IPS-18c (cell line): ENCODE data around the gene KCNQ1OT1.

Experiments used
- H3K4me3 ChIP-seq: 2 replicates; pipeline ENCODE4 v1.7.0; 2013; ENCODE audit warnings: low read depth, mild to moderate bottlenecking, low read length, moderate library complexity; ENCODE audit not compliant: insufficient read depth
- H3K9me3 ChIP-seq: one replicate; pipeline ENCODE4 v1.6.1; 2013; ENCODE audit warnings: mild to moderate bottlenecking, low read length, moderate library complexity; ENCODE audit not compliant: control insufficient read depth, insufficient read depth

The KCNQ1OT1 gene

DNA sequence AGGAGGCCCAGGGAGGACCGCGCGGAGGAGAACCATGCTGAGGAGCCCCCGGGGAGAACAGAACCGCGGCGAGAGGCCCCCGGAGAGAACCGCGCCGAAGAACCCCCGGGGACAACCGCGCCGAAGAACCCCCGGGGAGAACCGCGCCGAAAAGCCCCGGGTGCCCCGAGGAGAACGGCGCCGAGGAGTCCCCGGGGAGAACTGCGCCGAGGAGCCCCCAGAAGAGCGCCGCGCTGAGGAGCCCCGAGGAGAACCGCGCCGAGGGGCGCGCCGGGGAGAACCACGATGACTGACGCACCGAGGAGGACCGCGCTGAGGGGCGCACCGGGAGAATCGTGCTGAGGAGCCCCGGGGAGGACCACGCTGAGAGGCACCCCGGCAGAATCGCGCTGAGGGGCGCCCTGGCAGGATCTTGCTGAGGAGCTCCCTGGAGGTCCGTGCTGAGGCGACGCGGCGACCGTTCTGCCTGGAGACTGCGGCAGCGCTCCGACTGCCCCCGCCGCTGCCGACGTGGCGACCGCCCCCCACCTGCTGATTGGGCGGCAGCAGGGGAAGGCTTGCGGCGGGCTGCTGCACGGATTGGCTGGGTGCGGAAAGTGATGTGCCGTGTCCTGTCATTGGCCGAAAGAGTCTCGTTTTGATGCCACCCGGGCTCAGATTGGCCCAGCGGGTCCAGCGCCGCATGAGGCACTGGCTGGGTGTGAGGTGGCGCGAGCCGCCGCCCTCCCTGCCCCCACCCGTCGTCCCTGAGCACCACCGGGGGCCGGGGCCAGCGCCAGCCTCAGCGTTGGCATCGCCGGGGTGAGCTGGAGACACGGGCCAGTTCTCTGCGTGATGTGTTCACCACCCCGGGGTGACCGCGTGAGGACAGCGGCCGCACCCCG, at the start of gene KCNQ1OT1:
KCNQ1OT1 (minus strand) TSS at position 464 of the 884 bp plus-strand sequence.
- peaks cover 7% of the 10 kb centered on the region for H3K9me3 ChIP-seq
- H3K4me3 ChIP-seq: peak within 1 kb of the TSS; percentile 69

DNA sequence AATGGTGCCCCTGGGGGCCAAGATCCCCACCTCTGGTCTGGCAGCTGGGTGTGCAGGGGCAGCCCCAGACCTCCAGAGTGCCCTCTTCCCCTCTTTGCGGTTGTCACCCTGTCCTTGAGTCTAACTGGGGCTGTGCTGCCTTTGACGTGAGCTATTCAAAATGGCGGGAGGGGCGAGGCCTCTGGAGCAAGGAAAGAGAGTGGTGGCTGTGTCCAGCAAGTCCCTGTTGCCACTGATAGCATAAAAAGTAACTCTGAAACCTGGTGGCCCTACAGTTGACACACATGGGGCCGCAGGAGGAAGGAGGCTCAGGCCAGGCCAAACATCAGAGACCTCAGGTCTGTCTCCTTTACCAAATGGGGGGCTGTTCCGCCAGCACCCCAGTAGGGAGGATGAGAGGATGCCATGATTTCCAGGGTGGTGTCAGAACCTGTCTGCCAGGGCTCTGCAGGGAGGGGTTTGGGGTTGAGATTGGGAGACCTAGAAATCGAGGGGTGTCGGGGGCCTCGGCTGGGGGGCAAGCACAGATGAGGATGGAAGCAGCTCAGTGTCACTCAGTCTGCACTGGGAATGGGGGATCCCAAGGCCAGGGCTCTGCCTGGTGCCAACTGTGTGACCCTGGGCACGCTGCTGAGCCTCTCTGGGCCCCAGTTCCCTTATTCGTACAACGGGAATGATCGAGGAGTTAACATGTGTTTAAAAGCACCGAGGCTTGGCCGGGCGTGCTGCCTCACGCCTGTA, 49.2 kb upstream of the KCNQ1OT1 start:
- no peaks in the 10 kb centered on the region for H3K9me3 ChIP-seq

DNA sequence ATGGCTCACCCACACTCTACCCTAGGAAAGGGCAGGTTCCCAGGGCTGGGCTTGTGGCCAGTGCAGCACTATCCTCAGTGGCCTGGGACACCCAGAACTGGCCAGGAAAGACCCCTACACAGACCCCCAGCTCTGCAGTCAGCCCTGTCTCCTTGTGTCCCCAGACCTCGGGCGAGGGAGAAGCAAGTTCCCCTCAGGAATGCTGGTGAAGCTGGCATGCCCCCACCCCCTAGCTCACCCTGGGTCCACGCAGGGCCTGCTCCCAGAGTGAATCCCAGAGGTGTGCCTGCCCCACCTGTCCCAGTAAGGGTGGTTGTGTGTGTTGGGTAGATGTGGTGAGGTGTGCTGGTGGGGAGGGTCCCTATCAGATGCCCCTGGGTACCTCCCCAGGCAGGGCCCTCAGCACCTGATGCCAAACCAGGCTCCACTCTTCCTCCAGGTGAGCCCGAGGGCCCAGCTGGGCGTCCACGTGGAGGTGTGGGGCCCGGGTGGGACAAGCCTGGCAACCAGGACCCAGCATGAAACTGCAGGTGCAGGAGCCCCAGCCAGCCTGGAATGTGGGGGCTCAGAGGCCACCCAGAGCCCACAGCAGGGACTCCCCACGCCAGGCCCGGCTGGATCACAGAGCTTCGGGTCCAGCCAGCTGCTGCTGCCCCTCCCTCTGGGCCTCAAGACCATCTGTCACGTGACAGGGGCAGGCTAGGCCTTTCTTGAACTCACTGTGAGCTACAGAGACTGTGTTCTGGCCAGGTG, 48.4 kb upstream of the KCNQ1OT1 start:
- H3K4me3 ChIP-seq: no peak overlapping the region
- H3K9me3 ChIP-seq: no peaks in the 10 kb centered on the region

More for the DNA sequence above, 49.2 kb upstream of the KCNQ1OT1 start:
- H3K4me3 ChIP-seq: no peak overlapping the region

DNA sequence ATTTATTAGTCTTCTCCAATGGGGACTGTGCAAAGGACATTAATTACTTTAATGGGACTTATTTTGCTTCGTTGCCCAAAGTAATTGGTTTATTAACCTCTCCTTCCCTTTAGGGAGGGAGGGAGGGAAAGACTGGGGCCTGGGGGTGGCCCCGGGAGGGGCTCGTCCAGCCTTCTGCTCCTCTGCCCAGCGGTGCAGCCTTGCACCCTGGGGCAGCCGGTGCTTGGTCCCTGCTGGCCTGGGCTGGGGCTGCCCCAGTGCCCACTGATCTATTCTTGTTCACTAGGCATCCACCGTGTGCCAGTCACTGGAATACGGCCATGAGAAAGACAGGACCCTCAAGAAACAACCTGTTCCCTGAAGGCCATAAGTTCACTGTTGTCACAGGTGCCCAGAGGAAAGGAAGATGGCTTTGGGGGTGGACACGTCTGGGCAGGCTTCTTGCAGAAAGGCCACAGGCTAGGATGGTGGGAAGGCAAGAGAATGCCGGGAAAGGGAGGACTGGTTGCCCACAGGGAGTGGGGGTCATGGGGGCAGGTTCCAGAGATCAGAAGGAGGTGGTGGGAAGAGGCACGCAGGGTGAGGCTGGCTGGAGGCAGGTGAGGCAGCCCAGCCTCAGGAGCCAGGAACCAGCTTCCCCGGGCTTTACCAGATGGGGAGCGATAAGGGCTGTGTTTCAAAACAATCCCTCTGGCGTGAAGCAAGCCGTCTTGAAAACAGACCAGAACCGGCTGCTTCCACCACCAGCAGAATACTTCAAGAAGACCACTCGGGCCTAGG, 47.6 kb upstream of the KCNQ1OT1 start:
- Histone ChIP-seq H3K9me3 (no peaks in the 10 kb centered on the region), H3K4me3 (no peak overlapping the region)

DNA sequence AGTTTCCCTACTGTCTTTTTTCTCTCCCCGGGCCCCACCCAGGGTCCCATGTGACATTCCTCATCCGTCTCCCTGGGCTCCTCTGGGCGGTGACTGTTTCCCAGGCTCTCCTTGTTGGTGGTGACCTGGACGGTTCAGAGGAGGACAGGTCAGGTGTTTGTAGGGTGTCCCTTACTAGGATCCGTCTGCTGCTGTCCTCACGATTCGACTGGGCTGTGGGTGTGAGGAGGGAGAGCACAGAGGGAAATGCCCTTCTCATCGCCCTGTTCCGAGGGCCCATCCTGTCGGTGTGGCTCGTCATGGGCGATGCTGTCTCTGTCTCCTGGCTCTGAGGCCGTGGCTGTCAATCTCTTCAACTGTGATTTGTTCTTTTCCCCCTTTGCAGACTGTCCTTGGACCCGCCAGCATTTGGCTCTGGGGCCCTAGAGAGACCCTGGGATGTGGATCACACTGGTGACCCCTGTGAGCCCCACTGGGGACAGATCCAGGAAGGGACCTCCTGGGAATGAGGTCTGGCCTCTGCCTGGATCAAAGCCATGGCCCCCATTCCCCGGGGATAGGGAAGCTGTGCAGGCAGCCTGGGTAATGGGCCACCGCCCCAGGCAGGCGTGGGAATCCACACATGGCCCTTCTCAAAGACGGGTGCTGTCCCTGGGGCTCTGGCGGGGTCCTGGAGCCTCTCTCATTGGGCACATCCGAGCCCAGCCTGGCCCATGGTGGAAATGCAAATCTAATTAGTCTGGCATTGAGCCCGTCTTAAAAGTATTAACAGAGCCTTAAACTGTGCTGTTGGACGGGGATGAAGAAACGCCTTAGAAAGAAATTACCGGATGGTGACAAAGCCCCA, 46.8 kb upstream of the KCNQ1OT1 start:
- Histone ChIP-seq H3K9me3 (no peaks in the 10 kb centered on the region), H3K4me3 (no peak overlapping the region)

DNA sequence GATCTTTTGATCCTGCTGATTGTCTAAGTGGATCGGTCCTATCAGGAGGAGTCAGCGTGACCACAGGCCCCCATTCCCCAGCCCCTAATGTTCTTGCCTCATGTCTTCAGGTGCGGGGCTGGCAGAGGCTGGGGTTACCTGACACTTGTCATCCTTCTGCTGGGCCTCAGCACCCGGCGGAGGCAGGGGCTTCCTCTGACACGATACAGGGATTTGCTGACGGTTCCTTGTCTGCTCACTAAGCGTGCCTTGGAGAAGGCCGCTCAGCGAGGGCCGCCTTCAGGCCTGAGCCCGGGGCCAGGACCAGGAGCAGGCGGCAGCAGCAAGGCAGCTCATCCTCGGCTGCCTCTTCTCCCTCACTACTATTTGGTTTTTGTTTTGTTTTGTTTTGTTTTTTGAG, 45.7 kb upstream of the KCNQ1OT1 start:
- Histone ChIP-seq H3K4me3 (no peak overlapping the region), H3K9me3 (no peaks in the 10 kb centered on the region)

DNA sequence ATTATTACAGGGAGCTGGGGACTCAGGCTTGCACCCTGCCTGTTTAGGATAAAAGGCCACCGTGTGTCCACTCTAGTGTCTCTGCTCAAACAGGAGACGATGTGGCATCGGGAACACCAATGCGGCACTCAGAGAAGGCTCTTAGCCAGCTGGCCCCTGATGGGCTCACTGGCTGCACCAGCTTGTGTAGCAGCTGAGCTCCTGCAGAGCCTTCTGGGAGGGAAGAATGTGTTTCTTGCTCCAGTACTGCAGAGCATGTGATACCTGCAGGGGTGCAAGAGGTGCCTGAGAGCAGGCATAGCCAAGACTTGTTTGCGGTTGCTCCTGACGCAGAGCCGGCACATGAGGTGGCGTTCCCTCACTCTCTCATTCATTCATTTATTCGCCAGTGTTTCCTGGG, 44.4 kb upstream of the KCNQ1OT1 start:
- no peaks in the 10 kb centered on the region for H3K9me3 ChIP-seq
- no peak overlapping the region for H3K4me3 ChIP-seq

DNA sequence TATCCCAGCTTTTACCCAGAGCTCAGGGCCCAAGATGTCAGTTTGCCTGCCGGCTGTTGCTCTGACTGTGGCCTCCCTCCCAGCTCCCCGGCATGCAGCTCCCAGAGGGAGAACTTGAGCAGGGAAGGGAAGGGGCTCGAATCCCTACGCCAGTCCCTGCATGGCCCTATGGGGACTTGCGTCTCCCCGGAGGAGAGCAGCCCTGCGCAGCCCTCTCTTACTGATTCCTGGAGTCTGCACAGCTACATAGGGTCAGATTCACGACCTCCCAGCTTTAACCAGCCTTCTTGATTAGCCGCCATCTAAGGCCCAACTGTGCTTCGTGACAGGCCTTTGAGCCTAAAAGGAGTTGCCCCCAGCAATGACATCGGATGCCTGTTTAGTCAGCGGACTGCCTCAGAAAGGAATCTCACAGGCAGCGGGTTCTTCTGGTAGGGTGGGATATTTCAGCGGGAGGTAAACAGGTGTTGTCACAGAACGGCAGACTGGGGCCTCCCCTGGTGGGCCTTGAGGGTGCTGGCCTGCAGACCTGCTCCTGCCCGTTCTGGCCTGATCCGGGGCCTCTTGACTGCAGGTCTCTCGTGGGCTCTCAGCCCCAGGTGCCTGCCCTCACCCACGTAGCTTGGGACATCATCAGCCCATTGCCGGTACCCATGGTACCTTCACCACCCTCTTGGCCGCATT, 43.8 kb upstream of the KCNQ1OT1 start:
- Histone ChIP-seq H3K9me3 (no peaks in the 10 kb centered on the region), H3K4me3 (no peak overlapping the region)

DNA sequence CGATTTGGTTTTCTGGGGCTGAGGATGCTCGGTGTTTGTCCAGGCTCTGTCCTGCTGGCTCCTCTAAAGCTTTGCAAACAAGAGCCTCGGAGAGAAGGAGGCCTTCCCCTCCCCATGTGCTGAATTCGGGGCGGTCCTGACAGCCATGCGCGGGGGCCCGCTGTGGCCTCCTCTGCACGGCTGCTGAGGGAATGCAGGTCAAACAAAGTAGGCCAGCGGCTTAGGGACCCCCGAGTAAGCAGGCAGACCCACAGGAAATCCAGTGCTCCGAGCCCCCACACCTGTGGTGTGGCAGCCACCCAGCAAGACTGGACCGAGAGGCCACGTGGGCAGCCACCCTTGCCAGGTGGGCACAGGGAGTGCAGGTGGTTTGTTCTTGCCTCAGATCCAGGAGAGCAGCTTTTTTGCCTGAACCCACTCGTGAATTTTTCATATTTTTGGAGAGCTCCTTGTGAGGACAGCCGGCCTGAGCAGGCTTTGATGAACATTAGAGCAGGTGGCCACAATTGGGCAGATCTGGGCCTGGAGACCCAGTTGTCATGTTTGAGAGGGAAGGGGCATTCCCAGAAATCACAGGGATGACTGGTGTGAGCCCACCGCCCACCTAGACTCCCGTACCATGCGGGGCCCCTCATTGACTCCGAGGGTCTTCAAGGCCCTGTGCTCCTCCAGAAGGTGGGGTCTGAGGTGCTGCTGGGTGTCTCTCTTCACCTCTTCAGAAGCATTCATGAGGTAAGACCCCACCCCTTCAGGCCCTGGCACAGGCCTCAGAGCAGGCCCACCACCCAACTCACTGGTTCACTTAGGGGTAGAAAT, 43.0 kb upstream of the KCNQ1OT1 start:
- Histone ChIP-seq H3K9me3 (no peaks in the 10 kb centered on the region), H3K4me3 (no peak overlapping the region)

DNA sequence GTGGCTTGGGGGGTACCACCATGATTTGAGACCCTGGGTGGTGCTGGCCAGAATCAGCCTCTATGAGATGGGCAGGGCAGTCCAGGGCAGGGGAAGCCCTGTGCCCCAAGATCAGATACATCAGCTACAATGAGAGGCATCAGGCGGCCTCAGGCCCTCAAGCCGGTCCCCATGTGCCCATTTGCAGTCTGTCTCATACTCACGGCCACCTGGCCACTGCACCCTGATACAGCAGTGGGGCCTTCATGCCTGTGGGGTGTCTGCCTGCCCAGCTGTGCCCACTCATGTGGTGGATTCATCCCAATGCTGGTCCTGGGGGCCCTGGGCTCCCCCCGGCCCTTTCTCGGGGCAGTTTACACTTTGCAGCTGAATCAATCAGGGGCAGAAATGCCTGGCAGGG, 42.4 kb upstream of the KCNQ1OT1 start:
- Histone ChIP-seq H3K9me3 (no peaks in the 10 kb centered on the region), H3K4me3 (no peak overlapping the region)

DNA sequence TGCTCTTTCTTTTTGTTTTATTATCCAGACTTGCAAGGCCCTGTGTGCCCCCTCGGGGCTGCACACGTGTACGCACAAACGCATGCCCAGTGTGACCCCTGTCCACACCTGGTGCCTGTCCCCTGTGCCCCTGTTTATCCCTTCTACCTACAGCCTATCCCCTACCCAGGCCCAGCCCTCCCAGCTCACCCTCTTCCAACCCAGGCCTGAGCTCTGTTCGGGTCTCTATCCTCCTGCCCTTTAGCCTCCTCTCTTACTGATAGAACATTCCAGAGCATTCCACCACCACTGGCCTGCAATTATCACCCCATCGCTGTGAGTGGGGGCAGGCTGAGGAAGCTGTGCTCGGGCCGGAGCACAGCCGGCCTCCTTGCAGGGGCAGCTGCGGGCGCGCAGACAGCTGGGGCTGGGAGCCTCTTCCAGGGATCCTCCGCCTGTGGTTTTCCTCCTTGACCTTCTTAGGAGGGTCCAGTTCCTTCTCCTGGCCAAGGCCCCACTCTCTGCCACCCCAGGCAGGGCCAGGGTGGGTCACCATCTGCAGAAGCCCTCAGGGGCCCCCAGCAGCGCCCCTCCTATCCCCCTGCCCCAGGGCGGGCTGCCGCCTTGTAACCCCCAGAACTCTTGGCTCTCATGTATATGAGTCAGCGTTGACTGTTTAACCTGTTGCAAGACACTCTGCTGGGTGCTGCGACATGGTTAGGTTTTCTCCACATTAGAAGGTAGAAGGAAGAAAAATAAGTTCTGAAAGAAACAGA, 41.8 kb upstream of the KCNQ1OT1 start:
- H3K4me3 ChIP-seq: no peak overlapping the region
- H3K9me3 ChIP-seq: no peaks in the 10 kb centered on the region

DNA sequence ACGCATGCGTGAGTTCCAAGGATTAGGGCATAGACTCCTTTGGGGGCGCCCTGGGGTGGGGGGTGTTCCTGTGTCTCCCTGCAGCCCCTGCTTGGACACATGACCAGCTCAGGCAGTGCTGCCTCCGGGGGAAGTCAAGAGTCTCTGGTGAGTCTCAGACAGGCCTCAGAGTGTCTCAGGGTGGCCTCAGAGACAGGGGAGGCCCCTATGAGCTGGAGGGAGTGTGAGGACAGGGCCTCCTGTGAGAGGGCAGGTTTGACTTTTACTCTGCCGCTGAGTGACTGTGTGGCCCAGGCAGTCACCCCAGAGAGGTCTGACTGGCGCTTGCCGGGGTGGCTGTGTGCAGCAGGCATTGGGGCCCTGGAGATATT, 41.2 kb upstream of the KCNQ1OT1 start:
- no peak overlapping the region for H3K4me3 ChIP-seq

DNA sequence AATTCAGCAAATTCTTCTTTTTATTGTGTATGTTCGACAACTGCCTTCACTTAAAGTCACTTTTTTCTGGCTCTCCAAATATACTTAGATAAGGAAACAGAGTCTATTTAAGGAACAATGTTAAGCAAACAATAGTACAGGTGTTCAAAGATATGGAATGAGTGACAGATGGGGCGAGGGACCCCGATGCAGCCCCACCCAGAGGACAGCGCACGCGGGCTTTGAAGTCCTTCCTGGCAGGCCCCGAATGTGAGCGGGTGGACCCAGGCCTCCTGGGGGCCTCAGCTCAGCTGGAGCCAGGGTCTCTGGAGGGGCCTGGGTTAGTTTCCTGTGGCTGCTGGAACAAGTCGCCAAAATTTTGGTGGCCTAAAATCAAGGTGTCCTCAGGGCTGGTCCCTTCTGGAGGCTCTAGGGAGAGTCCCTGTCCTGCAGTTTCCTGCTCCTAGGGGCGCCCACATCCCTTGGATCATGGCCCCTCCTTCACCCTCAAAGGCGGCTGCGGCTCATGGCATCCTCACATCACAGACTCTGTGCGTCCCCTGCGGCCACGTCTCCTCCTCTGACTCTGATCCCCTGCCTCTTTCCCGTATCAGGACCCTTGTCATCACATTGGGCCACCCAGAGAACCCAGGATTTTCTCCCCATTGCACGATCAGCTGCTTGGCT, 40.6 kb upstream of the KCNQ1OT1 start:
- Histone ChIP-seq H3K9me3 (no peaks in the 10 kb centered on the region), H3K4me3 (no peak overlapping the region)

More for the DNA sequence above, 41.2 kb upstream of the KCNQ1OT1 start:
- H3K9me3 ChIP-seq: no peaks in the 10 kb centered on the region
